ENCODE measurements around the gene CASP10.
"Not testable (repeated sequence)": the region's sequence is repeated elsewhere in the genome, so short reads cannot be mapped to it uniquely, and the experiment has no call there.

Gene CASP10

GRCh38 chr2:201182650-201183364, at the start of gene CASP10:
Gene CASP10 (plus strand): TSS chr2:201183141. CDS start chr2:201185778, 2,637 bp downstream.
- DNase-seq (ENCODE audit: low read depth): no peak

GRCh38 chr2:201135386-201135785, 47.6 kb upstream of the CASP10 start:
- DNase-seq (ENCODE audit: low read depth): no peak

- DNase-seq (ENCODE audit: low read depth): no peak
These were observed 46.0 kb upstream of the CASP10 start for GRCh38 chr2:201136889-201137321.

- no peak for DNase-seq (ENCODE audit: low read depth)
These were observed 45.2 kb upstream of the CASP10 start for GRCh38 chr2:201137505-201138400.

GRCh38 chr2:201138401-201138970, 44.5 kb upstream of the CASP10 start:
- no peak for DNase-seq (ENCODE audit: low read depth)

- not testable (repeated sequence) for DNase-seq (ENCODE audit: low read depth)
These were observed 43.8 kb upstream of the CASP10 start for GRCh38 chr2:201138986-201139781.

GRCh38 chr2:201139836-201140604, 42.9 kb upstream of the CASP10 start:
- DNase-seq (ENCODE audit: low read depth): no peak

- DNase-seq (ENCODE audit: low read depth): no peak
These were observed 38.6 kb upstream of the CASP10 start for GRCh38 chr2:201144101-201145051.

GRCh38 chr2:201148434-201148990, 34.4 kb upstream of the CASP10 start:
- no peak for DNase-seq (ENCODE audit: low read depth)

- no peak for DNase-seq (ENCODE audit: low read depth)
These were observed 33.7 kb upstream of the CASP10 start for GRCh38 chr2:201149064-201149820.

GRCh38 chr2:201149821-201150165, 33.1 kb upstream of the CASP10 start:
- DNase-seq (ENCODE audit: low read depth): not testable (repeated sequence)

GRCh38 chr2:201150454-201151020, 32.4 kb upstream of the CASP10 start:
- no peak for DNase-seq (ENCODE audit: low read depth)

GRCh38 chr2:201151127-201151981, 31.6 kb upstream of the CASP10 start:
- no peak for DNase-seq (ENCODE audit: low read depth)

GRCh38 chr2:201152517-201152916, 30.4 kb upstream of the CASP10 start:
- no peak for DNase-seq (ENCODE audit: low read depth)

GRCh38 chr2:201152999-201153815, 29.7 kb upstream of the CASP10 start:
- no peak for DNase-seq (ENCODE audit: low read depth)

- DNase-seq (ENCODE audit: low read depth): no peak
These were observed 28.1 kb upstream of the CASP10 start for GRCh38 chr2:201154615-201155399.

Measured in activated T-cell treated with anti-CD3 and anti-CD28 coated beads for 48 hours (primary cell).